ENCODE measurements around the gene GMPR2. TPM values are rescaled to one million over a fixed set of nuclear protein-coding genes. Genes with fewer than 3 reads are reported as not detected.

The GMPR2 gene
- total and polyA plus RNA-seq, 2 of the 13 experiments (the other 11 are each of a cell fraction or from before 2014, with no cell fraction given): 210 to 273 TPM

- TF ChIP-seq, protein P1, sequence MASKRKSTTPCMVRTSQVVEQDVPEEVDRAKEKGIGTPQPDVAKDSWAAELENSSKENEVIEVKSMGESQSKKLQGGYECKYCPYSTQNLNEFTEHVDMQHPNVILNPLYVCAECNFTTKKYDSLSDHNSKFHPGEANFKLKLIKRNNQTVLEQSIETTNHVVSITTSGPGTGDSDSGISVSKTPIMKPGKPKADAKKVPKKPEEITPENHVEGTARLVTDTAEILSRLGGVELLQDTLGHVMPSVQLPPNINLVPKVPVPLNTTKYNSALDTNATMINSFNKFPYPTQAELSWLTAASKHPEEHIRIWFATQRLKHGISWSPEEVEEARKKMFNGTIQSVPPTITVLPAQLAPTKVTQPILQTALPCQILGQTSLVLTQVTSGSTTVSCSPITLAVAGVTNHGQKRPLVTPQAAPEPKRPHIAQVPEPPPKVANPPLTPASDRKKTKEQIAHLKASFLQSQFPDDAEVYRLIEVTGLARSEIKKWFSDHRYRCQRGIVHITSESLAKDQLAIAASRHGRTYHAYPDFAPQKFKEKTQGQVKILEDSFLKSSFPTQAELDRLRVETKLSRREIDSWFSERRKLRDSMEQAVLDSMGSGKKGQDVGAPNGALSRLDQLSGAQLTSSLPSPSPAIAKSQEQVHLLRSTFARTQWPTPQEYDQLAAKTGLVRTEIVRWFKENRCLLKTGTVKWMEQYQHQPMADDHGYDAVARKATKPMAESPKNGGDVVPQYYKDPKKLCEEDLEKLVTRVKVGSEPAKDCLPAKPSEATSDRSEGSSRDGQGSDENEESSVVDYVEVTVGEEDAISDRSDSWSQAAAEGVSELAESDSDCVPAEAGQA (IDR thresholded peaks at IDR 0.05; ENCODE audit: low read depth): no peak
- TF ChIP-seq, protein P1 (CRISPR knock-in tag; IDR thresholded peaks at IDR 0.05; ENCODE audit: borderline replicate concordance): no peak
- TF ChIP-seq ZNF282 (IDR thresholded peaks at IDR 0.05; ENCODE audit: partially characterized antibody) (no peak), ZNF780A (CRISPR knock-in tag; IDR thresholded peaks at IDR 0.05) (no peak), TARDBP (CRISPR knock-in tag; IDR thresholded peaks at IDR 0.05) (peak; percentile 17), ZNF432 (CRISPR knock-in tag; IDR thresholded peaks at IDR 0.05; ENCODE audit: borderline replicate concordance) (no peak; the same call in 1 of the 2 replicates), ZNF335 (CRISPR knock-in tag; IDR thresholded peaks at IDR 0.05) (no peak), ZNF772 (CRISPR knock-in tag; IDR thresholded peaks at IDR 0.05) (peak; percentile 55; the same call in 1 of the 2 replicates), CENPBD1 (CRISPR knock-in tag; IDR thresholded peaks at IDR 0.05; ENCODE audit: borderline replicate concordance, low read depth) (no peak)
- TF ChIP-seq, protein P2, sequence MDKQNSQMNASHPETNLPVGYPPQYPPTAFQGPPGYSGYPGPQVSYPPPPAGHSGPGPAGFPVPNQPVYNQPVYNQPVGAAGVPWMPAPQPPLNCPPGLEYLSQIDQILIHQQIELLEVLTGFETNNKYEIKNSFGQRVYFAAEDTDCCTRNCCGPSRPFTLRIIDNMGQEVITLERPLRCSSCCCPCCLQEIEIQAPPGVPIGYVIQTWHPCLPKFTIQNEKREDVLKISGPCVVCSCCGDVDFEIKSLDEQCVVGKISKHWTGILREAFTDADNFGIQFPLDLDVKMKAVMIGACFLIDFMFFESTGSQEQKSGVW (CRISPR knock-in tag; IDR thresholded peaks at IDR 0.05; ENCODE audit: borderline replicate concordance): no peak
- TF ChIP-seq, protein P3, sequence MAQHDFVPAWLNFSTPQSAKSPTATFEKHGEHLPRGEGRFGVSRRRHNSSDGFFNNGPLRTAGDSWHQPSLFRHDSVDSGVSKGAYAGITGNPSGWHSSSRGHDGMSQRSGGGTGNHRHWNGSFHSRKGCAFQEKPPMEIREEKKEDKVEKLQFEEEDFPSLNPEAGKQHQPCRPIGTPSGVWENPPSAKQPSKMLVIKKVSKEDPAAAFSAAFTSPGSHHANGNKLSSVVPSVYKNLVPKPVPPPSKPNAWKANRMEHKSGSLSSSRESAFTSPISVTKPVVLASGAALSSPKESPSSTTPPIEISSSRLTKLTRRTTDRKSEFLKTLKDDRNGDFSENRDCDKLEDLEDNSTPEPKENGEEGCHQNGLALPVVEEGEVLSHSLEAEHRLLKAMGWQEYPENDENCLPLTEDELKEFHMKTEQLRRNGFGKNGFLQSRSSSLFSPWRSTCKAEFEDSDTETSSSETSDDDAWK (CRISPR knock-in tag; IDR thresholded peaks at IDR 0.05): no peak
- TF ChIP-seq, protein P4, sequence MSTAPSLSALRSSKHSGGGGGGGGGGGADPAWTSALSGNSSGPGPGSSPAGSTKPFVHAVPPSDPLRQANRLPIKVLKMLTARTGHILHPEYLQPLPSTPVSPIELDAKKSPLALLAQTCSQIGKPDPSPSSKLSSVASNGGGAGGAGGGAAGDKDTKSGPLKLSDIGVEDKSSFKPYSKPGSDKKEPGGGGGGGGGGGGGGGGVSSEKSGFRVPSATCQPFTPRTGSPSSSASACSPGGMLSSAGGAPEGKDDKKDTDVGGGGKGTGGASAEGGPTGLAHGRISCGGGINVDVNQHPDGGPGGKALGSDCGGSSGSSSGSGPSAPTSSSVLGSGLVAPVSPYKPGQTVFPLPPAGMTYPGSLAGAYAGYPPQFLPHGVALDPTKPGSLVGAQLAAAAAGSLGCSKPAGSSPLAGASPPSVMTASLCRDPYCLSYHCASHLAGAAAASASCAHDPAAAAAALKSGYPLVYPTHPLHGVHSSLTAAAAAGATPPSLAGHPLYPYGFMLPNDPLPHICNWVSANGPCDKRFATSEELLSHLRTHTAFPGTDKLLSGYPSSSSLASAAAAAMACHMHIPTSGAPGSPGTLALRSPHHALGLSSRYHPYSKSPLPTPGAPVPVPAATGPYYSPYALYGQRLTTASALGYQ (CRISPR knock-in tag; IDR thresholded peaks at IDR 0.05): no peak
- TF ChIP-seq, protein P5, sequence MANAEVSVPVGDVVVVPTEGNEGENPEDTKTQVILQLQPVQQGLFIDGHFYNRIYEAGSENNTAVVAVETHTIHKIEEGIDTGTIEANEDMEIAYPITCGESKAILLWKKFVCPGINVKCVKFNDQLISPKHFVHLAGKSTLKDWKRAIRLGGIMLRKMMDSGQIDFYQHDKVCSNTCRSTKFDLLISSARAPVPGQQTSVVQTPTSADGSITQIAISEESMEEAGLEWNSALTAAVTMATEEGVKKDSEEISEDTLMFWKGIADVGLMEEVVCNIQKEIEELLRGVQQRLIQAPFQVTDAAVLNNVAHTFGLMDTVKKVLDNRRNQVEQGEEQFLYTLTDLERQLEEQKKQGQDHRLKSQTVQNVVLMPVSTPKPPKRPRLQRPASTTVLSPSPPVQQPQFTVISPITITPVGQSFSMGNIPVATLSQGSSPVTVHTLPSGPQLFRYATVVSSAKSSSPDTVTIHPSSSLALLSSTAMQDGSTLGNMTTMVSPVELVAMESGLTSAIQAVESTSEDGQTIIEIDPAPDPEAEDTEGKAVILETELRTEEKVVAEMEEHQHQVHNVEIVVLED (CRISPR knock-in tag; IDR thresholded peaks at IDR 0.05; ENCODE audit: borderline replicate concordance): no peak
- TF ChIP-seq, protein P6, sequence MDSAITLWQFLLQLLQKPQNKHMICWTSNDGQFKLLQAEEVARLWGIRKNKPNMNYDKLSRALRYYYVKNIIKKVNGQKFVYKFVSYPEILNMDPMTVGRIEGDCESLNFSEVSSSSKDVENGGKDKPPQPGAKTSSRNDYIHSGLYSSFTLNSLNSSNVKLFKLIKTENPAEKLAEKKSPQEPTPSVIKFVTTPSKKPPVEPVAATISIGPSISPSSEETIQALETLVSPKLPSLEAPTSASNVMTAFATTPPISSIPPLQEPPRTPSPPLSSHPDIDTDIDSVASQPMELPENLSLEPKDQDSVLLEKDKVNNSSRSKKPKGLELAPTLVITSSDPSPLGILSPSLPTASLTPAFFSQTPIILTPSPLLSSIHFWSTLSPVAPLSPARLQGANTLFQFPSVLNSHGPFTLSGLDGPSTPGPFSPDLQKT (CRISPR knock-in tag; IDR thresholded peaks at IDR 0.05; ENCODE audit: borderline replicate concordance): no peak
These were observed 23.4 kb downstream of the GMPR2 start (continued) for GRCh38 chr14:24255931-24256711.
